ENCODE data around the gene AMIGO3.
A peak's percentile ranks its signal among the peaks of the same experiment; 100 is the strongest.

AMIGO3 gene

DNA sequence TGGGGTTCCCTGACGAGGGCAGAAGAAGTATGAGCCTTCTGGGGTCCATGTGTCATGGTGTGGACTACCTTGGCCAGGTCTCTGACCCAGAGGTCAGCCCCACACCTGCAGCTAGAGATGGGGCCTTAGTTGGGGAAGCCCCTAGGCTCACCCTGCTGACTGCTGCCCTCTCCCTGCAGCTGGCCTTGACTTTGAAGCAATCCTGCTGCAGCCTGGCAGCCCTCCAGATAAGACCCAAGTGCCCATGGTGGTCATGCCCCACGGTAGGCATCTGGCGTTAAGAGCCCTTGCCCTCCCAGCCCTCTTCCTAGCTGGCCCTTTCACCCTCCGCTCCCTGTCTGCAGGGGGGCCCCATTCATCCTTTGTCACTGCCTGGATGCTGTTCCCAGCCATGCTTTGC, 37.9 kb downstream of the AMIGO3 start:
- in situ Hi-C loops (cut with HindIII; ENCODE audit: low pct_ligation_motif_present, low sequenced_read_pairs) = no loop called here
- DNase-seq = no peak
- Histone ChIP-seq H3K27ac (no peak overlapping the region), H3K27me3 (replicated peaks) (no peaks in the 10 kb centered on the region), H3K36me3 (replicated peaks) (peaks cover 64% of the 10 kb centered on the region), H3K4me3 (ENCODE audit: low read depth, low read length) (no peak overlapping the region)
- TF ChIP-seq, protein P1, sequence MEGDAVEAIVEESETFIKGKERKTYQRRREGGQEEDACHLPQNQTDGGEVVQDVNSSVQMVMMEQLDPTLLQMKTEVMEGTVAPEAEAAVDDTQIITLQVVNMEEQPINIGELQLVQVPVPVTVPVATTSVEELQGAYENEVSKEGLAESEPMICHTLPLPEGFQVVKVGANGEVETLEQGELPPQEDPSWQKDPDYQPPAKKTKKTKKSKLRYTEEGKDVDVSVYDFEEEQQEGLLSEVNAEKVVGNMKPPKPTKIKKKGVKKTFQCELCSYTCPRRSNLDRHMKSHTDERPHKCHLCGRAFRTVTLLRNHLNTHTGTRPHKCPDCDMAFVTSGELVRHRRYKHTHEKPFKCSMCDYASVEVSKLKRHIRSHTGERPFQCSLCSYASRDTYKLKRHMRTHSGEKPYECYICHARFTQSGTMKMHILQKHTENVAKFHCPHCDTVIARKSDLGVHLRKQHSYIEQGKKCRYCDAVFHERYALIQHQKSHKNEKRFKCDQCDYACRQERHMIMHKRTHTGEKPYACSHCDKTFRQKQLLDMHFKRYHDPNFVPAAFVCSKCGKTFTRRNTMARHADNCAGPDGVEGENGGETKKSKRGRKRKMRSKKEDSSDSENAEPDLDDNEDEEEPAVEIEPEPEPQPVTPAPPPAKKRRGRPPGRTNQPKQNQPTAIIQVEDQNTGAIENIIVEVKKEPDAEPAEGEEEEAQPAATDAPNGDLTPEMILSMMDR (IDR thresholded peaks at IDR 0.05; ENCODE audit: low read depth, low read length, missing control alignments) = no peak

DNA sequence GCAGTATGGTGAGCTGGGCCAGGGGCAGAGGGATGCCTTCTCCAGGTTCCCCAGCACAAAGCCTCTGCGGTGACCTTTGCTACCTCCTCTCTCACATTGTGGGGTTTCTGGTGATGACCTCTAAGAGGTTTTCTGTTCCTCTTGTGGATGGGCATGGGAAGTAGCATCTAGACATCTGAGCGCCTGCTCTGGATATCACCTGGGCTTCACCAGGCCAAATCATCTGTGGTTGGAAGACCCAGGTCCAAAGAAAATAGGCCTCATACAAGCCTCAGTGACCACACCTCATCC, 38.3 kb downstream of the AMIGO3 start:
- no peak for DNase-seq
- Histone ChIP-seq H3K4me3 (ENCODE audit: low read depth, low read length) (no peak overlapping the region), H3K27me3 (replicated peaks) (no peaks in the 10 kb centered on the region), H3K36me3 (replicated peaks) (peaks cover 66% of the 10 kb centered on the region), H3K27ac (no peak overlapping the region)
- TF ChIP-seq, protein P1 (IDR thresholded peaks at IDR 0.05; ENCODE audit: low read depth, low read length, missing control alignments) = no peak
- in situ Hi-C loops (cut with HindIII; ENCODE audit: low pct_ligation_motif_present, low sequenced_read_pairs) = no loop called here

DNA sequence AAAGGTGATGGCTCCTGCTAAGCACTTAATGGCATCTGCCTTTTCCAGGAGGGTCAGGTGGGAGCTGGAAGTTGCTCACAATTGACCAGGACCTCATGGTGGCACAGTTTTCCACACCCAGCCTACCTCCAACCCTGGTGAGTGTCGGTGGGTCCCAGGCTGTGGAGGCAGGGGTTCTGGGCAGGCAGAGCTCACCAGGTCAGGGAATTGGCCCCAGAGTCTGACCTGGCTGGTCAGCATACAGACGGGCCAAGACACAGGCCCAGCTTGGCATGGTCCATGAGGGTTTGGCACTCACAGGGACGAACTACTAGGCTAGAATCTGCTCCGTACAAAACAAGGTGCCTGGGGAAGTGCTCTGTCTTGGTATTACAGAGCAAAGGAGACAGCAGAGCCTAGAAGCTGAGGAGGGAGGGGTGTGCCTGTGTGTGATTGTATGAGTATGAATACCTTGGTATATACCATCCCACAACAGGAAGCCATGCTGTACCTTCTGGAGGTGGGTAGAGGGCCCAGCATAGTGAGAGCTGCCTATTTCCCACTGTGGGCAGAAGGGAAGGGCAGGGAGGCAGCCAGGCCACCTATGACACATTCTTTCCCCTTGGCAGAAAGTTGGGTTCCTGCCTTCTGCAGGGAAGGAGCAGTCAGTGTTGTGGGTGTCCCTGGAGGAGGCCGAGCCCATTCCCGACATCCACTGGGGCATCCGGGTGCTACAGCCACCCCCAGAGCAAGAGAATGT, 38.8 kb downstream of the AMIGO3 start:
- peaks cover 66% of the 10 kb centered on the region for H3K36me3 ChIP-seq (replicated peaks)
- no peak overlapping the region for H3K4me3 ChIP-seq (ENCODE audit: low read depth, low read length)
- H3K27me3 ChIP-seq (replicated peaks) = no peaks in the 10 kb centered on the region
- TF ChIP-seq, protein P1 (IDR thresholded peaks at IDR 0.05; ENCODE audit: low read depth, low read length, missing control alignments) = no peak
- H3K27ac ChIP-seq = no peak overlapping the region
- no peak for DNase-seq
- in situ Hi-C loops (cut with HindIII; ENCODE audit: low pct_ligation_motif_present, low sequenced_read_pairs) = no loop called here

DNA sequence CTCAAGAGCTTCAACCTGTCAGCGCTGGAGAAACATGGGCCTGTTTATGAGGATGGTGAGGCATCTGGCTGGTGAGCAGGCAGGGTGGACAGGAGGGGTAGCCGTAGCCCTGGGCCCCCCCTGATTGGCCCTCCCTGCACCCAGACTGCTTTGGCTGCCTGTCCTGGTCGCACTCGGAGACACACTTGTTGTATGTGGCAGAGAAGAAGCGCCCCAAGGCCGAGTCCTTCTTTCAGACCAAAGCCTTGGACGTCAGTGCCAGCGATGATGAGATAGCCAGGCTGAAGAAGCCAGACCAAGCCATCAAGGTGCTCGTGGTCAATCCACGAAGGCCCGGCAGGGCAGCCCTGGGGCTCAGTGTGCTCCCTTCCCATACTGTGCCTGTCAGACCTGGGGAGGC, 43.6 kb downstream of the AMIGO3 start:
- TF ChIP-seq, protein P1 (IDR thresholded peaks at IDR 0.05; ENCODE audit: low read depth, low read length, missing control alignments) = no peak
- Histone ChIP-seq H3K27ac (no peak overlapping the region), H3K27me3 (replicated peaks) (no peaks in the 10 kb centered on the region), H3K4me3 (ENCODE audit: low read depth, low read length) (no peak overlapping the region), H3K36me3 (replicated peaks) (peaks cover 39% of the 10 kb centered on the region)
- in situ Hi-C loops (cut with HindIII; ENCODE audit: low pct_ligation_motif_present, low sequenced_read_pairs) = no loop called here
- DNase-seq = no peak

DNA sequence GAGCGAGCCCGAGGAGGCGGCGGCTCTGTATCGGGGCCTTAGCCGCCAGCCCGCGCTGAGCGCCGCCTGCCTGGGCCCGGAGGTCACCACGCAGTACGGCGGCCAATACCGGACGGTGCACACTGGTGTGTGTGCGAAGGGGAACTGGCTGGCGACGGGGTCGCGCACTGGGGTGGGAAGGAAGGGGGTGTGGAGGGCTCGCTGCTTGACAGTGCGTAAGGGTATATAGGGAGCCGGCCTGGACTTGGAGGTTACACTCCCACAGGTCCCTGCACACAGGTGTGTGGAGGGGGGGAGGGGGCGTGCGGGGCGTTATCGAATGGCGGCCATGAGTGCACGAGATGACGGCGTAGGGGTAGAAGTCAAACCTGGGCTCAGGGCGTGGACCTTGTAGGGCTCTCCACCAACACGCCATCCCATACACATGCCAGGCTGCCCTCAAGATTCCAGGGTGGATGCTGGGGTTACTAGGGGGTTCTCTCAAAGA, 44.9 kb downstream of the AMIGO3 start:
- TF ChIP-seq, protein P1 (IDR thresholded peaks at IDR 0.05; ENCODE audit: low read depth, low read length, missing control alignments) = no peak
- Histone ChIP-seq H3K27ac (peak overlapping the region; percentile 75), H3K4me3 (ENCODE audit: low read depth, low read length) (peak overlapping the region; percentile 76), H3K27me3 (replicated peaks) (no peaks in the 10 kb centered on the region), H3K36me3 (replicated peaks) (peaks cover 29% of the 10 kb centered on the region)
- in situ Hi-C loops (cut with HindIII; ENCODE audit: low pct_ligation_motif_present, low sequenced_read_pairs) = loop anchor here (25.0 kb wide), 1 partner anchor 112 kb away; the partner anchor contains the start of gene BSN
- no peak for DNase-seq
